GM12874 (cell line): ENCODE data around the gene KRT33B.
"Not testable (repeated sequence)": the region's sequence is repeated elsewhere in the genome, so short reads cannot be mapped to it uniquely, and the experiment has no call there.

Source experiments
- TF ChIP-seq, protein P1 (sequence below): IDR thresholded peaks from 2 replicates; pipeline ENCODE4 v1.5.1; 2011; ENCODE audit warnings: low read depth, mild to moderate bottlenecking, control low read depth, low read length, moderate library complexity; ENCODE audit not compliant: insufficient read depth

The KRT33B gene

DNA sequence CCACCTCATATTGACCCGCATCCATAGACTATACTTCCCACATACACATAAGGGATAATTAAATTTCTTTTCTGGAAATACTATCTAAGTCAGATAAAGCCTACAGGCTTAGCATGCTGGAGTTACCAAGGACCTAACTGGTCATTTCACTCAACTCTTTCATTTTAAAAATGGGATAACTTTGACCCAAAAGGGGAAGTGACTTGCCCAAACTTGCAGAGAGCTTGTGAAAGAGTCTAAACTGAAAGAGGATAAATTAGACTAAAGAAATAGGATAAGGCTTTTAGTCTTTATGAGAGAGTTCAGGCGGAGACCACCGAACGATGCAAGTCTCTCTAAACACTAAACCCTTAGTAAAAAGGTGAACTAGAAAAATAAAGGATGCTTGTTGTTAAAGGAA lies 15.1 kb downstream of the KRT33B start:
- TF ChIP-seq, protein P1, sequence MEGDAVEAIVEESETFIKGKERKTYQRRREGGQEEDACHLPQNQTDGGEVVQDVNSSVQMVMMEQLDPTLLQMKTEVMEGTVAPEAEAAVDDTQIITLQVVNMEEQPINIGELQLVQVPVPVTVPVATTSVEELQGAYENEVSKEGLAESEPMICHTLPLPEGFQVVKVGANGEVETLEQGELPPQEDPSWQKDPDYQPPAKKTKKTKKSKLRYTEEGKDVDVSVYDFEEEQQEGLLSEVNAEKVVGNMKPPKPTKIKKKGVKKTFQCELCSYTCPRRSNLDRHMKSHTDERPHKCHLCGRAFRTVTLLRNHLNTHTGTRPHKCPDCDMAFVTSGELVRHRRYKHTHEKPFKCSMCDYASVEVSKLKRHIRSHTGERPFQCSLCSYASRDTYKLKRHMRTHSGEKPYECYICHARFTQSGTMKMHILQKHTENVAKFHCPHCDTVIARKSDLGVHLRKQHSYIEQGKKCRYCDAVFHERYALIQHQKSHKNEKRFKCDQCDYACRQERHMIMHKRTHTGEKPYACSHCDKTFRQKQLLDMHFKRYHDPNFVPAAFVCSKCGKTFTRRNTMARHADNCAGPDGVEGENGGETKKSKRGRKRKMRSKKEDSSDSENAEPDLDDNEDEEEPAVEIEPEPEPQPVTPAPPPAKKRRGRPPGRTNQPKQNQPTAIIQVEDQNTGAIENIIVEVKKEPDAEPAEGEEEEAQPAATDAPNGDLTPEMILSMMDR = no peak

DNA sequence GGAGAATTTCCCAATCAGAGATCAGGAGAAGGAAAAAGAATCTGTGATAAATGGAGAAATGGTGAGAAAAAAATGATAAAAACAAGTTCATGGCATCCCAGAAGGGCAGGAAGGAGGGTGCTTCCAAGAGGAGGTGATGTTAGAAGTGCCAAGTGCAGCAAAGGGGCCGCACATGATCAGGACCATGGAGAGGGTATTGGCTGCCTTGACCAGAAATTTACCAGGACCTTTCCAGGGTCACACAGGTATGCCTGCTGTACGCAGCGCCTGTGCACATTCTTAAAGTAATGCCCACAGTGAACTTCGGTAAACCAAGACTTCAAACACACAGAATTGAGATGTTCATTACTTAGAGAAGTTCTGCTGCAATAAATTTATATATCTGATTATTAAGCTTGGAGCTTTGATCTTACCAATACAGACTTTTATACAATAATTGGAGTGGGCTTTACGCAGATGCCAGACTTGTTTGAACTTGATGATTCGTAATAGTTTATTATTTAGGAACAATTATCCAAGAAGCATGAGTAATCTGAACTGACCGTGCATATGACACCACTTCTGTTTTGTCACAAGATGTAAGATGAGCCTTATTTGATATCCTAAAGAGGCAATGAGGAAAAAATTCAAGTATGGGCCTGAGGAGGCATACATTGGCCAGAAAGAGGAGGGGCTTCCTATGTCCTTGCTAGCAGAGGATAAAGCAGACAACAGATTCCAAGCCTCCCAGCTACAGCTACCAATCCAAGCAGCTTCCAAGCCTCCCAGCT lies 16.8 kb downstream of the KRT33B start:
- TF ChIP-seq, protein P1 = no peak

GRCh38 chr17:41351177-41351576 lies 18.4 kb downstream of the KRT33B start:
- TF ChIP-seq, protein P1 = no peak

GRCh38 chr17:41350381-41350878 lies 19.2 kb downstream of the KRT33B start, which contains the start of gene KRT33A:
TSS of gene KRT33A (minus strand) at chr17:41350828. CDS start at chr17:41350767, 61 bp downstream.
- TF ChIP-seq, protein P1 = not testable (repeated sequence)

GRCh38 chr17:41347869-41348760 lies 21.5 kb downstream of the KRT33B start:
- TF ChIP-seq, protein P1 = no peak

DNA sequence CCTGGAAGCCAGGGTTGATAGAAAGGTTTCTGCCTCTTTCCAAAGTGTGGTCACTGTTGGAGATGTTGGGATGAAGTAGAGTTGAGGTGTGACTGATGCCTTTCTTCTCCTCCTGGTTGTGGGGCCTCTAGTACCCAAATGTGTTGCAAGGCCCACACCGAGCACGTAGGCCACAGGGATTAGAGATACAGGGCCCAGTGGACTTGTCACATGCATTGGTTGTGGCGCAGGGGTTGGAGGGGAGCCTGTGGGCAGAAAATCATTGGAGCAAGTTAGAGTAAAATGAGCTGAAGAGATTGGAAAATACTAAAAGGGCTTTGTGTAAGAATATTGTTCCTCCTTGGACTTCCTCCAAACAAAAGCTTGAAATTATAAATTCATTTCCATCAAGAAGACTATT lies 23.6 kb downstream of the KRT33B start:
- TF ChIP-seq, protein P1 = no peak

DNA sequence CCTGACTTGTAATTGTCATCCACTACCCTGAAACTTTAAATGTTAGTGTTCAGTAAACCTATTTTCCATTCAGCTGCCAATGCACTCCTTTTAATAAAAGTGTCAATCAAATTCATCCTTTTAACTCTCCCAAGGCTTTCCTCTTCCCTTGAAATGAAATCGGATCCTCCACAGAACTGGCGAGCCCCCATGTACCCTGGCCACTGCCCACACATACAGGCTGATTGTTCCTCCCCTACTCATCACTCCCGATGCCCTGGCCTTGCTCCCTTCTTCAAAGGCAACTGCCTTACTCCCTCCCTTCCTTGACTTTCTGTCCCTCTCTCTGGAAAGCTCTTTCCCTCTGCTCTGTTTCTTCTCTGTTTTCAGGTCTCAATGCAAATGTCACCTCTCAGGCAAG lies 26.6 kb downstream of the KRT33B start:
- TF ChIP-seq, protein P1 = no peak
